ENCODE results near the gene ABHD14A. TPM values are rescaled to one million over a fixed set of nuclear protein-coding genes. Genes with fewer than 3 reads are reported as not detected.

ABHD14A gene
- polyA plus RNA-seq, 1 donor, result 16.1 TPM

DNA sequence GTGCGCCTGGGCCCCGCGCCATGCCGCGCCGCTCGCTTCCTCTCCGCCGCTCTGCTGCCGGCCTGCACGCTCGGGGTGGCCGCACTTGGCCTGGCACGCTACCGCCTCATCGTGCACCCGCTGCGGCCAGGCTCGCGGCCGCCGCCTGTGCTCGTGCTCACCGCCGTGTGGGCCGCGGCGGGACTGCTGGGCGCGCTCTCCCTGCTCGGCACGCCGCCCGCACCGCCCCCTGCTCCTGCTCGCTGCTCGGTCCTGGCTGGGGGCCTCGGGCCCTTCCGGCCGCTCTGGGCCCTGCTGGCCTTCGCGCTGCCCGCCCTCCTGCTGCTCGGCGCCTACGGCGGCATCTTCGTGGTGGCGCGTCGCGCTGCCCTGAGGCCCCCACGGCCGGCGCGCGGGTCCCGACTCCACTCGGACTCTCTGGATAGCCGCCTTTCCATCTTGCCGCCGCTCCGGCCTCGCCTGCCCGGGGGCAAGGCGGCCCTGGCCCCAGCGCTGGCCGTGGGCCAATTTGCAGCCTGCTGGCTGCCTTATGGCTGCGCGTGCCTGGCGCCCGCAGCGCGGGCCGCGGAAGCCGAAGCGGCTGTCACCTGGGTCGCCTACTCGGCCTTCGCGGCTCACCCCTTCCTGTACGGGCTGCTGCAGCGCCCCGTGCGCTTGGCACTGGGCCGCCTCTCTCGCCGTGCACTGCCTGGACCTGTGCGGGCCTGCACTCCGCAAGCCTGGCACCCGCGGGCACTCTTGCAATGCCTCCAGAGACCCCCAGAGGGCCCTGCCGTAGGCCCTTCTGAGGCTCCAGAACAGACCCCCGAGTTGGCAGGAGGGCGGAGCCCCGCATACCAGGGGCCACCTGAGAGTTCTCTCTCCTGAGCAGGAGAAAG is 18.7 kb upstream of the ABHD14A start:
- no peak for DNase-seq (ENCODE audit: low read depth)

DNA sequence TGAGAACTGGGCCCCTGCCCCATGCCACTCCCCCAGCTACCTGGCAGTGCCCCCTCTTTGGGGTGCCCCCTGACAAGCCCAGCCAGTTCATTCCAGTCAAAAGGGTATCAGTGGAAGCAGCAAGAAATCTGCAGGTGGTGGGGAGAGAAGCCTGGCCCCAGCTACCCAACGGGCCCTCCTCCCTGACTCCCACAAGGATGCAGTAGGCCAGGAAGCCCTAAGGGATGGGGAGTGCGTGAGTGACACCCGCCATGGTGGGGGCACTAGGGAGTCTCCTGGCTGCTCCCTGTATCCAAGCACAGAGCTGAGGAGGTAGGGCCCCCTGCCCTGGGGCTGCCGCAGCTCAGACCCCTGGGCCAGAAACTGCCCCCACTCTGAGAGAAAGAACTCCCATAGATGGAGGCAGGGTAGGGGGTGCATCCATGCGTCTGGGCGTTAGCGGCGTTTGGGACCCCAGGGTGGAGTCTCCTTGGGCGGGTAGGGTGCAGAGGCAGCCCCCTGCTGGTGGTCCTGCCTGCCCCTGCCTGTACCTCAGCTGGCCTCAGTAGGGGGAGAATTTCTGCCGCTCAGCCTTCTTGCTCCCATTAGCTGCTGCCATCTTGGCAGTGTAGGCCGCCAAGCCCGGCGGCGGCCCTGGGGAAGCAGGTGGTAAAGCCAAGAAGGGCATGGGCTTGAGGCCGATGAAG is 17.2 kb upstream of the ABHD14A start:
- DNase-seq (ENCODE audit: low read depth), result no peak

DNA sequence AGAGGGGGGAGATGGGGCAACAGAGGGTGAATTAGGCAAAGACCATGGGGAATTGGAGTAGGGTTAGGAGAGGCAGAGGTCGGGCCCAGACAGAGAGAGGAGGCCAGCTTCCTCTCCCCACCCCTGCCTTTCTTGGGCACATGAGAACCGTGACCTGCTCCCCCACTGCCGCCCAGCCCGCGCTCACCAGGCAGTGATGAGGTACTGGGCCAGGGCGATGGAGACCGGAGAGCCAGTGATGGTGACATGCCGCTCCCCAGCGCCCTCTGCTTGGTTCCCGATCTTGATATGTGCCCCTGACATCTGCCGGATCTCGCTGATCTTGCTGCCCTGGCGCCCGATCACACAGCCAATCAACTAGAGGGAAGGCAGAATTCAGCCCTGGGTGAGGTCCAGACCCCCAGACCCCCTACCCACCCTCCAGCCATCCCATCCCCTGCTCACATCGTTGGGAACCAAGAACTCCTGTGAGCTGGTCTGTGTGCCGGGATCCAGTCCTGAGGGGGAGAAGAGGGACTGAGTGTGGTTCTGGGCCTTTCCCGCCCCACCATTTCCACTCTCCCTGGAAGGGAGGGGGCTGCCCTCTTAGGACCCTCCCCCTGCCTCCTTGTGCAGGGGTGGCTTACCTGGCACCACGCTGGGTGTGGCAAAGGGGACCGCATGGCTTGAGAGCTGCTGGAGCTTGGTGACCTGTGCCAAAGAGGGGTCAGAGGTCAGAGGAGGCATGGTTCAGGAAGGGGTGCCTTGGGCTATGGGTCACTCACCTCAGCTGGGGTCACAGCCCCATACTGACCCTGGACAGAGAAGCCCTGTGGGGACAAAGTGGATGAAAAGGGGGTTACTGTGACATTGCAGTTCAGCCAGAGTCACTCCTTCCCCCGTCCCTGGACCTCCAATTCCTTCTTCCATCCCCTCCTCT is 16.0 kb upstream of the ABHD14A start:
- DNase-seq (ENCODE audit: low read depth), result no peak

DNA sequence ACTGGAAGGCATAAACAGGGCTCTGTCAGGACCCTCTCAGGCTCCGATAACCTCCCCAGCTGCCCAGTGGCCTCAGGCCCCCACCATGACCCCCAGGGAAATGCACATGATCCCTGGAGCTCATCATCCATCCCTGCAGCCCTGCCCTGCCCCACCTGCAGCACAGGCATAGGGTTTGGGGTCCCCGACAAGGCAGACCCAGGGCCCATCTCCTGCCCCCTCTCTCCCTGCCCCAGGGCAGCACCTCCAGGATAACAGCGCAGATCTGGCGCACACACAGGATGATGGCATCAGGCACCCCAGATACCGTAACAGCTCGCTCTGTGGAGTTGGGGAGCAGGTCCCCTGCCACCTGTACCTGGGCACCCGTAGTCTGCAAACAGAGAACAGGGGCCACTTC is 15.2 kb upstream of the ABHD14A start:
- DNase-seq (ENCODE audit: low read depth), result no peak

DNA sequence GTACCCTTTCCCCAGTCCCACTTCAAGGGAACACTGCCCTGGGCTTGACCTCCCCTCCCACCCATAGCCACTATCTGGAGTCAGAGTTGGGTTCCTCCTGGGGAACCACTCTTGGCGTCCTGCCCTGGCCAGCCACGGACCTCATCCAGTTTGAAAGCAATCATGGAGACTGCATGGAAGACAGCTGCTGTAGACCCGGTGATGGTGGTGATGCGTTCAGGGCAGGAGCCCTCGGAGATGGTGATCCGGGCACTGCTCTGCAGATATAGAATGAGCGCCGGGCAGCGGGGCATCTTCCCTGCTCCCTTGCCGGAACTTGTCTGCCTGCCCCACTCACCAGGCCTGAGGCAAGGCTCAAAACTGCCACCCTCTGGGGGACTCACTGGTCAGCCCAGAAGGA is 14.5 kb upstream of the ABHD14A start:
- DNase-seq (ENCODE audit: low read depth), result no peak

DNA sequence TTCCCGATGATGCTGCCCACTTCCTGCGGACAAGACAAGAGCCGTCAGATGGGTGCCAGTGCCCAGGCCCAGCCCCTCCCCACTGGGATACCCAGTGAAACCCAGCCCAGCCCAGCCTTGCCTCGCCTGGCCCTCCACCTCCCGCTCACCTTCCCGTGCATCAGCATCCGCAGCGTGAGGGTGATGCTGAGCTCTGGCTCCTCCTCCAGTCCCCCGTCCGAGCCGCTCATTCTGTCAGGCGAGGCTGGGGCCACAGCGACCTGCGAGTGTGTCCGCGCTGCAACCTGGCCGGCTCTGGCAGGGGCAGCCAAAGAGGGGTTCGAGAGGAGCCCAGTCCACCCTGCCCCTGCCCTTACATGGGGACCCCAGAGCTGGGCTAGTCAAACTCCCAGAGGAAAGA is 13.9 kb upstream of the ABHD14A start:
- DNase-seq (ENCODE audit: low read depth), result no peak

DNA sequence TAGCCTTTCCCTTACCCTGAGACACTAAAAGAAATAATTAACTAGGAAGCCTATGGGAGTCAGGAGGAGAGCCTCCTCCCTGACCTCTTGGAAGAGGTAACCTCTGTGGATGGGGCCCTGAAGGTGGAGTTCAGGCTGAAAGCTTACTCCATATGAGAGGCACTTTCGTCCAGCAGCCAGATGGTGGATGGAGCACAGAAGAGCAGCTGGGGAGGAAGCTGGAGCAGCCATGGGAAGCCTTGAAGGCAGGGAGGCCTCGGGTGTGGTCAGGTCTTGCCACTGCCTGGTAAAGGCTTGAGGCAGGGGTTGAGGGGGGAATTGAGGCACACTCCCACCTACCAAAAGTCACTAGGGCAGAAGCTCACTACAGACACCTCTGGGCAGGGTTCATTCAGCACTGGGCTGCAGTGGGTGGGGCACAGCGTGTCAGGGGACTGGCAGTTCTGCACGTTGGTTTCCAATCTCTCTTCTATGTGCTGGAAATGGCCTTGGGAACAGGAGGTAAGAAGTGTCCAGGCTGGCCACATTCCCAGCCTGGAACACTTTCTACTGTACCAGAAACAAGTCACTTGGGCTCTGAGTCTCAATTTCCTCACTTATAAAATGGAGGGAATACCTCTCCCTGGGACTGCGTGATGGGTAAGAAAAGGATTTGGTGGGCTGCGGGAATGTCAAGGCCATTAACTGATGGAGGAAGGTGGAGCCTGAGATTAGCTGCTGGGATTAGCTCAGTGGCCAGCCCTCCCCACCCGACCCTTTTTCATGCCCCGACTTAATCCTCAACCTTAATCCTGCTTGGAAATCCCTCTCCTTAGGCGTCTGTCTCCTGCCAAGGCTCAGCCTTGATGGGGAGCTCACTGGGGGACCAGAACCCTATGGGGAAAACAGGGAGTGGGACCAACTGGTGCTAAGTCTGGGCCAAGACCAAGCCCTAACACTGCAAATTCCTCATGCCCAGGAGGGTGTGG is 13.0 kb upstream of the ABHD14A start:
- no peak for DNase-seq (ENCODE audit: low read depth)

DNA sequence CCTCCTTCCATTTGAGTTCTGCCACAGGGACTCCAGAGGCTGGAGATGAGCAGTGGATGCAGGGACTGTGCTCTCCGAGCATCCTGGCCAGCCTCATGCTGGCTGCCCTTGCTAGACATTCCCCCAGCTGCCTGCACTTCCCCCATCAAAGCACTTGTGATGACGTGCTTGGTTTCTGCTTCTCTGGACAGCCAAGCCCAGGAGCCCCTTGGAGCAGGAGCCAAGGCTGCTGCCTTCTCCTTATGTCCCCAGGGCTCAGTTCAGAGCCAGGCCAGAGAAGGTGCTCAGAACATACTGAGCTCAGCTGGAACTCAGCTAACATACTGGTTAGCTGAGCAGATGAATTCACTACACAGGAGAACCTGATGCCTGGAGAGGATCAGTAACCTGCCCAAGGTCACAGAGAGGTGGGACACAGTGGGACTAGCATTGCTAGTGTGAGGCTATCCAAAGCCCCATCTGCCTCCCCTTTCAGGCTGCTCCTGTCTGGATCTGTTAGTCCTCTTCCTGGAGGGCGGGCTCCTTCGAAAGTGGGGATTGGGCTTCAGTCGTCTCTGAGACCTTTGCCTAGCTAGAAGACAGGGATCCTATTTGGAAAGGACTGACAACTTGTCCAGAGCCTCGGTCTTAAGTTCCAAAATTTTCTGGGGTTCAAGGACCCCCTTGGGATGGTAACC is 11.9 kb upstream of the ABHD14A start:
- DNase-seq (ENCODE audit: low read depth), result no peak

DNA sequence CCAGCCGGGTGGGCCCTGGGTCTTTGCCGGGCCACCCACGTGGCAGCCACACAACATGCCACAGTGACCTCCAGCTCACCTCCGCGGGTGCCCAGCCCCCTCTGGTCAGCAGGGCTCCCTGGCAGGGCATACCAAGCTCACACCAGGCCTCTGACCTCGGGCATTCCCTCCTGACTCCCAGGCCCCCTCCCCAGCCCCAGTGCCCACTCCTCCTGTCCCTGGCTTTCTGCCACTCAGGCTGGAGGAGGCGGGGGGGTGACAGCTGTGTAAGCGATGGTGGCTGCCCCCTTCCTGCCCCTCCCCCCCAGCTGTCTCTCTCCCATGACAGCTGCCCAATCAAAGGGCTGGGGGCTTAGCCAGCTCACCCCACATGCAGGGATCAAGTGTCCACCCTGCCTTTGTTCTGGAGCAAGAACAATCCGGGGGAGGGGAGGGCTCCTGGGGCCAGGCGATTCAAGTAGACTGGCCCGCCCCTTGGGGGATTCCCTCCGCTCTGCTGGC is 10.9 kb upstream of the ABHD14A start:
- no peak for DNase-seq (ENCODE audit: low read depth)

DNA sequence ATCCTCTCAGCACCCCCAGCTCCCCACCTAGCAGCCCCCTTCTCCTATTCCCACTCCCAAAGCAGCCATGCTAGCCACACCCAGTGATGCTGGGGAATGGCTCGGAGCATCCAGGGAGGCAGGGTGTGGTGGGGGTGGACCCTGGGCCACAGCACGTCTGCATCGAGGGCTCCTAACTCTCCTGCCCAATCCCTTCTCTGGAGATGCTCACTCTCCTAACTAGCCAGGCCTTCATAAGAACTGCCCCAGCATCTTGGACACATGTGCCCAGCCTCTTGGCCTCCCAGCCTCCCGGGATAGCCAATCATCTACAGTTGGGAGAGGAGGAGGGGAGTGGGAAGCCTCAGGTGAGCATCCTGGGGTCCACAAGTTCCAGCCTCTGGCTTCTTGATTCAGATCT is 10.3 kb upstream of the ABHD14A start:
- DNase-seq (ENCODE audit: low read depth), result no peak

DNA sequence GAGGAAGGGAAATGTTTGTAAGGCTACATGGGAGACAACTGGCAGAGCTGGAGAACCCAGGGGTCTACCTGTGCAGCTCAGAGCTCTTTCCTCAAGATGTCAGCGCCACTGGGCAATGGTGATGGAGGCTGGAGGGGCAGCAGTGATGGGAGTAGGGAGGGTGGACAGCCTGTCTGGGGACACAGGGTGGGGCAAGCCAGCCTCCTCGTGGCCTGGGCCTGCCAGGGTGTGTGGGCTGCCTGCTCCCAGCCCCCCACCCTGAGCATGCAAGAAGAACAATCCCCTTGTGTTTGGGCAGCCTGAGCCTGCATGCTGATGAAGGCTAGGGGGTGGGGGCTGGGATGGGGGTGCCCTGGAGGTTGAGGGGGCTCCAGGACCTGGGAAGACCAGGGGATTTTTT is 8.8 kb upstream of the ABHD14A start:
- no peak for DNase-seq (ENCODE audit: low read depth)

DNA sequence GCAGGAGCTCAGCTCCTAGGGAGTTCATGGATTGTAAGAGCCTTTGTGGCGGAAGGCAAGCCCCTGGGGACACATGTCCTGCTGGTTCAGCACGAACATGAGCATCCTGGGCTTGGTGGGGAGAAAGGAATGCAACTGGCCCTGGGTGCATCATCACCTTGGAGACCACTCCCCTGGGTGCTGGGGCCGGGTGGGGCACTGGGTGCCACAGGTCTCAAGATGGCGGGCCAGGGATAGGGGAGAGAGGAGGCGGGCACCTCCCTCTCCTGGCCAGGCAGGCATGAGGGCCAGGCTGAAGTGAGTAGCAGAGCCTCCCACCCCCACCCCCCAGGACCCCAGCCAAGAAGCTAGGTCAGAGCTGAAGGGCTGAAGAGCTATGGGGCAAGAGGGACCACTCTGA is 8.4 kb upstream of the ABHD14A start:
- no peak for DNase-seq (ENCODE audit: low read depth)

DNA sequence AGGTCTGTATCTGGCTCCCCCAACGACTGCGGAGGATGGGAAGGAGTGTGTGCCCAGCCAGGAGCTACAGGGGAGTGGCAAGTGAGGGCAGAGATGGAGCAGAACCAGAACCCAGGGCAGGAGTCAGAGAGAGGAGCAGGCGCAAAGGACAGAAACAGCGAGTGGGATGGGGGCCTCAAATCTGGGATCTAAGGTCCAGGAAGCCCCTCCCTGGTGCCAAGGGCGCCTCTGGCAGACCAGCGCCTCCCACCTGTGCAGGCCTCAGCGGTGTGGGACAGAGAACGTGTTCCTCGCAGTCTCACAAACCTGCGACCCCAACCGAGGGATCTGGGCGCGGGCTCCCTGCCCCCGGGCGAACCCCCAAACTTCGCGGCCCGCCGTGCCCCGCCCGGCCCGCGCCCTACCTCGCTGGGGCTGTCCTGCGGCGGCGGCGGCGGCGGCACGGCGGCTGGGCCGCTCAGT is 7.9 kb upstream of the ABHD14A start:
- DNase-seq (ENCODE audit: low read depth), result no peak

DNA sequence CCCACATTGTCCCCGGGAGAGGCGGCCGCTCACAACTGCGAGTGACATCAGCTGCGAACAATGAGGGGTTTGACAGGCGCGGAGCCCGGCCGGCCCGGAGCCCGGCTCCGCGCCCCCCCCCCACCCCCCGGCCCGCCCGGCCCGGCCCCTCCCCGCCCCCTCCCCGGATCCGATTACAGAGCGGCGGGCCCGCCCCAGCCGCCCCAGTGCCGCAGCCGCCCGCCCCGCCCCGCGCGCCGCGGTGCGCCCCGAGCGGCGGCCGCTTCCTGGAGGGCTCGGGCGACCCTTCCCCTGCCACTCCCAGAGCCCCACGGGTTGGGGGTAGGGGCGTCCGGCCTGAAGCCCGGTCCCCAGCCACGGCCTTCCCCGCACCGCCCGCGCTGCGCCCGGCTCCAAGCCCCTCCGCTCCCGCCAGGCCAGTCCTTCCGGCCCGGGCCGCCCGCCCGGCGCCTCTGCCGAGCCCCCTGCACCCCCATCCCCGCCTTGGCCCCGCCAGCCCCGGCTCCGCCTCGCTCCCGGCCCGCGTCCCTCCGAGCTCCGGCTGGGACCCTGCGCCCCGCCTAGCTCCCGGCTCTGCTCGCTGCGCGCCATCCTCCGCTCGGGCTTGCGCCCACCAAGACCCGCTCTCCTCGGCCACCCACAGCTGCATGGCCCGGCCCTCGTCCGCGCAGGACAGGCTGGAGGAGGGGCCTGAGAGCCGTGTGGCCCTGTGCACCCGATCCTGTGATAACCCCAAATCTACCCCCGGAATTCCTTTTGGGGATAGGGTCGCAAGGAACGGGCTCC is 7.3 kb upstream of the ABHD14A start, which contains the start of gene PCBP4:
PCBP4 (minus strand) TSS at position 71 of the 786 bp plus-strand sequence. CDS start 6,214 bp downstream, outside the sequence.
- DNase-seq (ENCODE audit: low read depth), result no peak

DNA sequence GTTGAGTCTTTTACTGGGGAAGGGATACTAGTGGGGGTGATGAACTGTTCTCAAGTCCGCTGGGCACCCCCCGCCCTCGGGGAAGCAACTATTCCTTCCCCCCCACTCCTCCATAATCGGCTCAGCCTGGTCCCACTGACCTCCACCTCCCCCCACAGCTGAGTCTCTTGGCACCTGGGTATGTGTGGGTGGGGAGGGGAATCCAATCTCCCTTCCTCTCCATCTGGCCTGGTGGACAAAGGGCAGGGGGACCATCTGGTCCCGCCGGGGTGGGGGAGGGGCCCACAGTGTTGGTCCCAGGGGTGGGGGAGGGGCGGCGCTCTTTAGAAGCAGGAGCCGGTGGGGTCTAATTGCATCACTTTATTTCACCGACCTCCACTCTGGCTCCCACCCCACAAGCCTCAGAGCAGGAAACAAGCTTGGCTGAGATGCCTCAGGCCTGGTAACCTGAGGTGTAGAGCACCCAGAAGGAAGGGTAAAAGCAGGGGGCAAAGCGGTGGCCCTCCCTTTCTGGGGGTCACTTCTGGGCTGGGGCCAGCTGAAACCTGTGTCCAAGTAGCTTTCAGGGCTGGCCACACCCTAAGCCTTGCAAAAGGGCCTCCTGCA is 6.6 kb upstream of the ABHD14A start:
- DNase-seq (ENCODE audit: low read depth), result no peak

DNA sequence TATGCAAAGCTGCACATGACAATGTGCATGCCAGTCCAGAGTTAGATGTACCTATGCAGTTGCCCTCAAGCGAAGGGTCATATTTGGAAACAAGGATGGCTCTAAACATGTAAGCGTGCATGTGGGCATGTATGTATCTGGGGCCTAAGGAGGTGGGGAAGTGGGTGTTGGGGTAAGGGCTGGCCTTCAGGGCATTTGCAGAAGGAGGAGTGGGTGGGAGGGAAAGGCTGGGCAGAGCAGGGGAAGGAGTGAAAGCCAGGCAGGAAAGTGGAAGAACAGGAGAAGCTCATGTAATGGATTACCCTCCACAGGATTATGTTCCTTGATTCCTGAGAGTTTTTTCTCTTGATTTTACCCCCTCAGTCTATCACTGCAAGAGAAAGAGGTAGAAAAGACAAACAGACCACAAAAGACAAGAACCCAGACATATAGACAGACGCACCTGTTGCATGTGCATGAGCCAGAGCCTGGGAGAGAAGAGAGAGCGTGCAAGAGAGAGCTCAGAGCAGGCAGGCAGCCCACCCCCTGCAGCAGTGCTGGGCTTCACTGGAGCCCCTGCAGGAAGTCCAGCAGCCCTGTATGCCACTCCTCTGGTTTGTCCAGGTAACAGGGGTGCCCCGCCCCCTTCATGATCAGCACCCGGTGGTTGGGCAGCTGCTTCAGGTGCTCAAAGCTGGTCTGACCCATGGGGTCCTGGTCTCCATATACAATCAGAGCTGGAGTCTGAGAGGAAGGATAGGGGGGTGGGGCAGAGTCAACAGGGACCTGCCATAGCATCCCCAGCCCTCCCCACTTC is 5.8 kb upstream of the ABHD14A start:
- no peak for DNase-seq (ENCODE audit: low read depth)

DNA sequence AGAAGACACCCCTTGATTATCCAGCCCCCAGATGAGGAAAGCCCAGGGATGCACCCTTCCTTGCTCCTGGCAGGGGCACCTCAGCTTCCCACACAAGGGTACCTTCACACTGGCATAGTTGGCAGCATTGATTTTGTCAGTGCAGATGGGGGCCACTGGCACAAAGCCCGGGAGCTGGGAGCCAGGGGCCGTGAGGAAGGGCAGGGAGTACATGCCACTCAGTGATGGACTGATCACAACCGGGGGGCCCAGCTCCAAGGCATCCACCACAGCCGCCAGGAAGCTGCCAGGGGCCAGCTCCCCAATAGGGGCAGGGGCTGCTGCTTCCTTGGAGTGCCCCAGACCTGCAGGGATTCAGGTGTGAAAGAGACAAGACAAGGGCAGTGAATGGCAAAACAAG is 5.0 kb upstream of the ABHD14A start:
- DNase-seq (ENCODE audit: low read depth), result no peak

Measured in forelimb muscle (tissue), 1 donor.